Liver (tissue), 9 donors: ENCODE results near the gene PPIP5K1. TPM values are rescaled to one million over a fixed set of nuclear protein-coding genes. Genes with fewer than 3 reads are reported as not detected.

Source experiments
- DNase-seq: peaks from one replicate; pipeline ENCODE4 v3.0.0-alpha.2; 2017; ENCODE audit warnings: low spot score
- H3K27ac ChIP-seq, 2 donors: one replicate each; pipeline ENCODE4 v1.7.0; 2013; ENCODE audit warnings: inconsistent platforms in 2 of 2, low read length in 2 of 2, control low read depth in 1 of 2, low read depth in 1 of 2, mild to moderate bottlenecking in 1 of 2
- H3K27me3 ChIP-seq, 4 donors: one replicate each; pipeline versions ENCODE4 v1.6.1 to v1.7.0; 2013; ENCODE audit warnings: low read length in 3 of 4, inconsistent platforms in 1 of 4, mild to moderate bottlenecking in 1 of 4, moderate library complexity in 1 of 4; ENCODE audit not compliant: control insufficient read depth in 4 of 4, insufficient read depth in 4 of 4
- H3K36me3 ChIP-seq, 4 donors: one replicate each; pipeline versions ENCODE4 v1.6.1 to v1.7.0; 2013; ENCODE audit warnings: low read length in 3 of 4, mild to moderate bottlenecking in 3 of 4, low read depth in 1 of 4, moderate library complexity in 1 of 4; ENCODE audit not compliant: control insufficient read depth in 4 of 4, insufficient read depth in 3 of 4
- H3K4me1 ChIP-seq, 4 donors: one replicate each; pipeline versions ENCODE4 v1.6.1 to v1.7.0; 2013; ENCODE audit warnings: low read length in 3 of 4, mild to moderate bottlenecking in 3 of 4, moderate library complexity in 1 of 4; ENCODE audit not compliant: control insufficient read depth in 4 of 4, insufficient read depth in 4 of 4
- H3K4me3 ChIP-seq, 3 donors: one replicate each; pipeline versions ENCODE4 v1.6.1 to v1.7.0; 2013; ENCODE audit warnings: low read length in 3 of 3, control low read depth in 1 of 3, low read depth in 1 of 3, mild to moderate bottlenecking in 1 of 3
- H3K9ac ChIP-seq, 2 donors: one replicate each; pipeline ENCODE4 v1.7.0; 2013; ENCODE audit warnings: low read length in 2 of 2, mild to moderate bottlenecking in 2 of 2, moderate library complexity in 2 of 2, control low read depth in 1 of 2, low read depth in 1 of 2
- H3K9me3 ChIP-seq, 4 donors: one replicate each; pipeline versions ENCODE4 v1.6.1 to v1.7.0; 2013; ENCODE audit warnings: low read length in 3 of 4; ENCODE audit not compliant: control insufficient read depth in 4 of 4
- CTCF ChIP-seq: fragments of 150-350 bp; IDR thresholded peaks from 2 replicates; pipeline ENCODE4 v1.5.1; 2017; ENCODE audit warnings: improper control_type of control experiment, low read depth, low read length; ENCODE audit not compliant: missing input control
- EGR1 ChIP-seq, 2 donors: IDR thresholded peaks; 2 replicates each; pipeline ENCODE4 v1.6.1; 2016 to 2018; ENCODE audit warnings: antibody characterized with exemption in 2 of 2, low read depth in 2 of 2
- FOXA1 ChIP-seq: IDR thresholded peaks from 2 replicates; pipeline ENCODE4 v1.6.1; 2016; ENCODE audit warnings: antibody characterized with exemption
- FOXA2 ChIP-seq: IDR thresholded peaks from 2 replicates; pipeline ENCODE4 v1.6.1; 2016; ENCODE audit warnings: antibody characterized with exemption
- GABPA ChIP-seq, 2 donors: IDR thresholded peaks in 1 of 2; conservative IDR thresholded peaks in 1 of 2; 2 replicates each; pipeline ENCODE4 v1.6.1; 2016; ENCODE audit warnings: antibody characterized with exemption in 2 of 2, mild to moderate bottlenecking in 1 of 2, moderate library complexity in 1 of 2
- HNF4A ChIP-seq, 2 donors: conservative IDR thresholded peaks; 2 replicates each; pipeline ENCODE4 v1.6.1; 2016; ENCODE audit warnings: antibody characterized with exemption in 2 of 2, mild to moderate bottlenecking in 2 of 2
- HNF4G ChIP-seq: IDR thresholded peaks from 2 replicates; pipeline ENCODE4 v1.6.1; 2016; ENCODE audit warnings: antibody characterized with exemption
- MAX ChIP-seq: IDR thresholded peaks from 2 replicates; pipeline ENCODE4 v1.6.1; 2016; ENCODE audit warnings: antibody characterized with exemption
- NR2F2 ChIP-seq: IDR thresholded peaks from 2 replicates; pipeline ENCODE4 v1.6.1; 2016; ENCODE audit warnings: antibody characterized with exemption
- RXRA ChIP-seq, 2 donors: IDR thresholded peaks; 2 replicates each; pipeline ENCODE4 v1.6.1; 2017 to 2018; ENCODE audit warnings: antibody characterized with exemption in 2 of 2, mild to moderate bottlenecking in 1 of 2
- SP1 ChIP-seq: IDR thresholded peaks from 2 replicates; pipeline ENCODE4 v1.6.1; 2018; ENCODE audit warnings: antibody characterized with exemption, mild to moderate bottlenecking
- TAF1 ChIP-seq: conservative IDR thresholded peaks from 2 replicates; pipeline ENCODE4 v1.6.1; 2016; ENCODE audit warnings: antibody characterized with exemption, mild to moderate bottlenecking
- YY1 ChIP-seq: IDR thresholded peaks from 2 replicates; pipeline ENCODE4 v1.6.1; 2016; ENCODE audit warnings: antibody characterized with exemption, mild to moderate bottlenecking
- ZBTB33 ChIP-seq: IDR thresholded peaks from 2 replicates; pipeline ENCODE4 v1.6.1; 2016; ENCODE audit warnings: antibody characterized with exemption
- WGBS: extraction: QIAGEN DNeasy Blood & Tissue Kit; methylation state at CpG from one replicate; pipeline ENCODE4 v1.1.7; 2013; 5-methylcytosine and 5-hydroxymethylcytosine counted together
- polyA plus RNA-seq, 2 donors: library from polyadenylated mRNA; stranded (reverse) in 1 of 2; unstranded in 1 of 2; fragments of 200-250 nt in 1 of 2; fragments of >200 nt in 1 of 2; fragmentation: Nextera tagmentation in 1 of 2; extraction: Ambion mirVana in 1 of 2; gene quantifications; one replicate each; pipeline versions ENCODE4 v1.2.1 to v1.2.3, GENCODE V29; 2013 to 2015
- total RNA-seq, 2 donors: library from RNA; depleted of rRNA; stranded (reverse); fragments of >200 nt; gene quantifications; one replicate each; pipeline ENCODE4 v1.2.3, GENCODE V29; 2014
- TF ChIP-seq, protein P1 (sequence below): IDR thresholded peaks from 2 replicates; pipeline ENCODE4 v1.6.1; 2016; ENCODE audit warnings: antibody characterized with exemption
- TF ChIP-seq, protein P2 (sequence below): IDR thresholded peaks from 2 replicates; pipeline ENCODE4 v1.6.1; 2016; ENCODE audit warnings: antibody characterized with exemption, mild to moderate bottlenecking
- donor health status: healthy.
- donor health status: healthy.
- donor health status: healthy.
- donor health status: healthy.
- donor health status: healthy.

The PPIP5K1 gene
- total and polyA plus RNA-seq, 4 donors = 2.5 to 18.2 (median 8.7) TPM

GRCh38 chr15:43523646-43524045 is 66.4 kb downstream of the PPIP5K1 start (continued):
- TF ChIP-seq SP1 (no peak), HNF4A (conservative IDR thresholded peaks at IDR 0.05) (no peak), EGR1 (IDR thresholded peaks at IDR 0.05; ENCODE audit: low read depth in 2 of 2) (no peak)

DNA sequence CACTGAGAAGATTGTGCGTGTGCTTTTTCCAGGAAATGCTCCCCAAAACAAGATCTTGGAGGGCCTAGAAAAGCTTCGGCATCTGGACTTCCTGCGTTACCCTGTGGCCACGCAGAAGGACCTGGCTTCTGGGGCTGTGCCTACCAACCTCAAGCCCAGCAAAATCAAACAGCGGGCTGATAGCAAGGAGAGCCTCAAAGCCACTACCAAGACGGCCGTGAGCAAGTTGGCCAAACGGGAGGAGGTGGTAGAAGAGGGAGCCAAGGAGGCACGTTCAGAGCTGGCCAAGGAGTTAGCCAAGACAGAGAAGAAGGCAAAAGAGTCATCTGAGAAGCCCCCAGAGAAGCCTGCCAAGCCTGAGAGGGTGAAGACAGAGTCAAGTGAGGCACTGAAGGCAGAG is 67.8 kb downstream of the PPIP5K1 start:
- no peak overlapping the region for H3K27ac ChIP-seq
- H3K36me3 ChIP-seq = no peaks in the 10 kb centered on the region
- H3K9me3 ChIP-seq = no peaks in the 10 kb centered on the region
- H3K4me3 ChIP-seq = no peak overlapping the region
- no peak overlapping the region for H3K9ac ChIP-seq
- H3K4me1 ChIP-seq = peaks cover 0 to 3% (median 0%) of the 10 kb centered on the region in 4 donors
- TF ChIP-seq FOXA1 = no peak
- TF ChIP-seq, protein P1, sequence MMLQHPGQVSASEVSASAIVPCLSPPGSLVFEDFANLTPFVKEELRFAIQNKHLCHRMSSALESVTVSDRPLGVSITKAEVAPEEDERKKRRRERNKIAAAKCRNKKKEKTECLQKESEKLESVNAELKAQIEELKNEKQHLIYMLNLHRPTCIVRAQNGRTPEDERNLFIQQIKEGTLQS = no peak
- TF ChIP-seq NR2F2 = no peak
- no peak for TF ChIP-seq SP1
- TF ChIP-seq HNF4G = no peak
- TF ChIP-seq GABPA (IDR thresholded peaks at IDR 0.05 in 1 of 2, conservative IDR thresholded peaks at IDR 0.05 in 1 of 2) = no peak
- TF ChIP-seq, protein P2, sequence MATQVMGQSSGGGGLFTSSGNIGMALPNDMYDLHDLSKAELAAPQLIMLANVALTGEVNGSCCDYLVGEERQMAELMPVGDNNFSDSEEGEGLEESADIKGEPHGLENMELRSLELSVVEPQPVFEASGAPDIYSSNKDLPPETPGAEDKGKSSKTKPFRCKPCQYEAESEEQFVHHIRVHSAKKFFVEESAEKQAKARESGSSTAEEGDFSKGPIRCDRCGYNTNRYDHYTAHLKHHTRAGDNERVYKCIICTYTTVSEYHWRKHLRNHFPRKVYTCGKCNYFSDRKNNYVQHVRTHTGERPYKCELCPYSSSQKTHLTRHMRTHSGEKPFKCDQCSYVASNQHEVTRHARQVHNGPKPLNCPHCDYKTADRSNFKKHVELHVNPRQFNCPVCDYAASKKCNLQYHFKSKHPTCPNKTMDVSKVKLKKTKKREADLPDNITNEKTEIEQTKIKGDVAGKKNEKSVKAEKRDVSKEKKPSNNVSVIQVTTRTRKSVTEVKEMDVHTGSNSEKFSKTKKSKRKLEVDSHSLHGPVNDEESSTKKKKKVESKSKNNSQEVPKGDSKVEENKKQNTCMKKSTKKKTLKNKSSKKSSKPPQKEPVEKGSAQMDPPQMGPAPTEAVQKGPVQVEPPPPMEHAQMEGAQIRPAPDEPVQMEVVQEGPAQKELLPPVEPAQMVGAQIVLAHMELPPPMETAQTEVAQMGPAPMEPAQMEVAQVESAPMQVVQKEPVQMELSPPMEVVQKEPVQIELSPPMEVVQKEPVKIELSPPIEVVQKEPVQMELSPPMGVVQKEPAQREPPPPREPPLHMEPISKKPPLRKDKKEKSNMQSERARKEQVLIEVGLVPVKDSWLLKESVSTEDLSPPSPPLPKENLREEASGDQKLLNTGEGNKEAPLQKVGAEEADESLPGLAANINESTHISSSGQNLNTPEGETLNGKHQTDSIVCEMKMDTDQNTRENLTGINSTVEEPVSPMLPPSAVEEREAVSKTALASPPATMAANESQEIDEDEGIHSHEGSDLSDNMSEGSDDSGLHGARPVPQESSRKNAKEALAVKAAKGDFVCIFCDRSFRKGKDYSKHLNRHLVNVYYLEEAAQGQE = no peak
- TF ChIP-seq CTCF = no peak
- no peak for TF ChIP-seq MAX
- TF ChIP-seq EGR1 (IDR thresholded peaks at IDR 0.05; ENCODE audit: low read depth in 2 of 2) = no peak
- no peak for TF ChIP-seq ZBTB33
- no peak for TF ChIP-seq RXRA (IDR thresholded peaks at IDR 0.05)
- no peak for DNase-seq
- WGBS = 83% methylated on average over 9 of the region's 9 CpGs
- H3K27me3 ChIP-seq = peaks cover 0 to 4% (median under 1%) of the 10 kb centered on the region in 4 donors

DNA sequence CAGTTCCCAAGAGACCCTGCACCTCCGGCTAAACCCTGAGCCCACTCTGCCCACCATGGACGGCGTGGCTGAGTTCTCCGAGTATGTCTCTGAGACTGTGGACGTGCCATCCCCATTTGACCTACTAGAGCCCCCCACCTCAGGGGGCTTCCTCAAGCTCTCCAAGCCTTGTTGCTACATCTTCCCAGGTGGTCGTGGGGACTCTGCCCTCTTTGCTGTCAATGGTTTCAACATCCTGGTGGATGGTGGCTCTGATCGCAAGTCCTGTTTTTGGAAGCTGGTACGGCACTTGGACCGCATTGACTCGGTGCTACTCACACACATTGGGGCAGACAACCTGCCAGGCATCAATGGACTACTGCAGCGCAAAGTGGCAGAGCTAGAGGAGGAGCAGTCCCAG is 68.6 kb downstream of the PPIP5K1 start:
- no peak for DNase-seq
- TF ChIP-seq RXRA (IDR thresholded peaks at IDR 0.05) = no peak
- no peak for TF ChIP-seq FOXA1
- TF ChIP-seq HNF4A (conservative IDR thresholded peaks at IDR 0.05) = no peak
- no peak for TF ChIP-seq GABPA (IDR thresholded peaks at IDR 0.05 in 1 of 2, conservative IDR thresholded peaks at IDR 0.05 in 1 of 2)
- no peak for TF ChIP-seq EGR1 (IDR thresholded peaks at IDR 0.05; ENCODE audit: low read depth in 2 of 2)
- no peak for TF ChIP-seq FOXA2
- no peak for TF ChIP-seq TAF1
- no peak for TF ChIP-seq YY1
- no peak for TF ChIP-seq HNF4G
- WGBS = 90% methylated on average over 11 of the region's 11 CpGs
- no peak overlapping the region for H3K4me3 ChIP-seq
- no peaks in the 10 kb centered on the region for H3K9me3 ChIP-seq
- no peaks in the 10 kb centered on the region for H3K36me3 ChIP-seq
- H3K4me1 ChIP-seq = peaks cover 0 to 3% (median 0%) of the 10 kb centered on the region in 4 donors
- H3K9ac ChIP-seq = no peak overlapping the region
- H3K27ac ChIP-seq = no peak overlapping the region
- peaks cover 0 to 4% (median under 1%) of the 10 kb centered on the region in 4 donors for H3K27me3 ChIP-seq
